IPS-NIHi7 (cell line): ENCODE data around the gene PIANP.
"Not testable (repeated sequence)": the region's sequence is repeated elsewhere in the genome, so short reads cannot be mapped to it uniquely, and the experiment has no call there.

Experiments used
- DNase-seq: peaks from one replicate; pipeline ENCODE4 v3.0.0; 2012; ENCODE audit warnings: mixed read lengths; ENCODE audit errors: extremely low spot score

PIANP gene

GRCh38 chr12:6708351-6708750 lies 7.7 kb upstream of the PIANP start:
- not testable (repeated sequence) for DNase-seq

DNA sequence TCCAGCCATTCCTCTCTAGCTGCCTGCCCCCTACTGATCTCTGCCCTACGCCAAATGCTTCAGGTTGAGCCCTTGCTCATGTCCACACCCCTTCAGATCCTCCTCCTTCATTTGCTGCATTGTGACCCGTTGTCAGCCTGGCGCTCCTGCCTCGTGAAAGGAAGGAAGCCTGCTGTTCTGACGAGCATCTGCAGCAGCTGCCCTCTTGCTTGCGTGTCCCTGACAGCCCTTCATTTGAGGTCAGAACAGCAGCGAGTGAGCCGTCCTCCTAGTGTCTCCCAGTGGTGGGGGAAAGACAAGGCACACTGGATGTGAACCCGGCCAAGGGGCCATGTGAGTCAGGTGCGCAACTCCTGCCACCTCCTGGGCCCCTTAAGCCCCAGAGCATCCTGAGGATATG lies 3.0 kb upstream of the PIANP start:
- peak; percentile 57 for DNase-seq

- DNase-seq, result no peak
These were observed 608 bp upstream of the PIANP start for GRCh38 chr12:6701078-6701768.

DNA sequence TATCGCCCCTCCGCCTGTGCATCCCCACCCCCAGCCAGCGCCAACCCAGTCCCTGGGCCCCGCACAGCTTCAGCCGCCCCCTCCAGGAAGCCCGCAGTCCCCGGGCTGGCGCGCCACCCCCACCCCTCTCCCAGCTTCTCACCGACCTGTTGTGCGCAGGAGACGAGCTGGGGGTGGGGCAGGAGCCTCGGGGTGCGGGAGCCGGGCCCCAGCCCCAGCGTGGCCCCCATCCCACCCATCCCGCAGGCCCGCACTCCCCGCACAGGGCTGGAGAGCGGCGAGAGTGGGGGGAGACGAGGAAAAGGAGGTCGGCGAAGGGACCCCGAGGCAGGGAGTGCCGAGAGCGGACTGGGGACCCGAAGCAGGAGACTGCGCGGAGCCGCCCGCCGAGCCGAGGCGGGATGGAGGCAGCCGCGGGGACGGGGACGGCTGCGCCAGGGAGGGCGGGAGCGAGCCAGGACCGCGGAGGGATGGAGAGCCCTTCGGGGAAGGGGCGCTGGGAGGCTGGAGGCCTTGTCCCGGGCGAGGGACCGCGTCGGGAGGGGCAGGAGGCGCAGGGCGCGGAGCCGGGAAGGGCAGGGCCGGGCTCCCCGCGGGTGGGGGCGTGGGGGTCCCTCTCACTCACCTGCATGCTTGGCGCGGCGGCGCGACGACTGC lies 498 bp downstream of the PIANP start:
- DNase-seq, result peak; percentile 65

DNA sequence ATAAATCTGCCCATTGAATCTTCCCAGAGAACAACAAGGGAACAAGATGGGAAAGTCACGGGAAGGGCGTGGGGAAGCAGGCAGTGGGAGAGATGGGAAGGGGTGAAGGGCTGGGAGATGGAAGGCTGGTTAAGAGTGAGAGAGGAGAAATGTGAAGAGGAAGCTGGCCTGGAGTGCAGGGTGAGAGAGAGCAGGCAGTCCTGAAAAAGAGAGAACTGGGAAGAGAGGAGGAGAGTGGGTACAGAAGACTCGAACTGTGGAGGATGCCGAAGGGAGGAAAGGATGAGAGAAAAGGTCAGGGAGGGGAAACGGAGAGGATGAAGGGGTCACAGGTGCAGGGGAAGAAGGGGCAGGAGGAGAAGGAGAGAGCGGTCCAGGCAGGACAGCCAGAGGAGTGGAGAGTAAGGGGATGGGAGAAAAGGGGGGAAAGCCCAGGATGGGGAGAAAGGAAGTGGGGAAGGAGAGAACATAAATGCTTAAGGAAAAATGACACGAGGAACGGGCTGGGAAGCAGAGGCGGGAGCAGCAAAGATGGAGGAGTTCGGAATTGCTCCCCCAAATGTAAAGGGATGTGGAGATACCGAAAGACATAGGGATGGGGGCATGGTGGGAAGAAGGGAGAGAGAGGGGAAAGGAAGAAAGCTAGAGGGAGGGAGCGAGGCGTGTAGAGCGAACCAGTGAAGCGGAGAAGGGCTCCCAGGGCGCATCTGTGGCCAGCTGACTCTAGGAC lies 1.2 kb downstream of the PIANP start:
- DNase-seq, result no peak

DNA sequence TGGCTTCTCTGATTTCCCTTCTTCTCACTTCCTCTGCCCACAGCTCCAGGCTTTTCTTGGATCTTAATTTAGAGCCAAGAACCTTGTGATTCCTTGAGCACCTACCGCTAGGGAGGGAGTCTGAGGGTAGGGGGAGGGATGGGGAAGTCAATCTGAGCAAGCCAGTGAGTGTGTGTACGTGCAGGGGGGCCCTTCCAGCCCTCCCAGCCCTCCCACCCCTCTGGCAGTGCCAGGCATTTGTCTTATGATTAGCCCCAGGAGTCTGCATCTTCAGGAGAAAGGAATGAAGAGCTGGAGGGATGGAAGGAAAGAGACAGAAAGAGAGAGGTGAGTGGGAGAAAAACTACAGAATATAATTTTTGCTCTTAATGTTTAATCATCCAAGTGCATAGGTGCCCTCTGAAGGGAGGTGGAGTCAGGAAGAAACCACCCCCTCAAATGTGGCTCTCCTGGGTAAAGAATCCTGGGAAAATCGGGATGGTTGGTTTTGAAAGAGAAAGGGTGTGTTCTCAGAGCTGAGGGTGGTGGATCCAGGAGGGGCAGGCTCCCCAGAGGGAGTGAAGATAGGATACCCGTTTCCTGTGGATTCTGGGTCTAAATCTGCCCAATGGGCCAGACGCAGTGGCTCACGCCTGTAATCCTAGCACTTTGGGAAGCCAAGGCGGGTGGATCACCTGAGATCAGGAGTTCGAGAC lies 2.1 kb downstream of the PIANP start:
- no peak for DNase-seq

GRCh38 chr12:6697584-6698351 lies 2.8 kb downstream of the PIANP start:
- peak; percentile 82 for DNase-seq

GRCh38 chr12:6696690-6697583 lies 3.7 kb downstream of the PIANP start:
- DNase-seq, result no peak

GRCh38 chr12:6695313-6696045 lies 5.1 kb downstream of the PIANP start:
- no peak for DNase-seq

- DNase-seq, result no peak
These were observed 5.9 kb downstream of the PIANP start for GRCh38 chr12:6694701-6695100.

DNA sequence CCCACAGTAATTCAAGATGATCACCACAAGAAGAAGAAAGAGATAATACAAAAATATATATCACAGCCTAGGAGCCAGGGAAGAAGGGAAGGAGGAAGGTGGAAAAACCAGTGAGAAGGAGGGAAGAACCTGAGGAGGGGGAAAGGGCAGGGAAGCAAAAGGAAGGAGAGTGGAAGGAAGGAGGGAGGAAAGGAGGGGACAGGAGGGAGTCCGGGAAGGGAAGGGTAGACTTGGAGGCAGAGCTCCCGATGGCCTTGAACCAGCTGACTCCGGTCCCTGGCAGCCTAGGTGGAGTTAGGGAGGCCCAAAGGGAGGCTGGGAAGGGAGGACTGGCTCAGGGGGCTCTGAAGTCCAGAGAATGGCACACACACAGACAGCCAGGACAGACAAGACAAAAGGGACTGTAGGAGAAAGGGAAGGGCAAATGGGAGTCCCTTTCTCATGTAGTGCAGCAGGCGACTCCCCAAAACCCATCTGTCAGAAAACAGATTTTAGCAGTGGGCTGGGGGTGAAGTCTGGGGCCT lies 6.7 kb downstream of the PIANP start:
- DNase-seq, result no peak

DNA sequence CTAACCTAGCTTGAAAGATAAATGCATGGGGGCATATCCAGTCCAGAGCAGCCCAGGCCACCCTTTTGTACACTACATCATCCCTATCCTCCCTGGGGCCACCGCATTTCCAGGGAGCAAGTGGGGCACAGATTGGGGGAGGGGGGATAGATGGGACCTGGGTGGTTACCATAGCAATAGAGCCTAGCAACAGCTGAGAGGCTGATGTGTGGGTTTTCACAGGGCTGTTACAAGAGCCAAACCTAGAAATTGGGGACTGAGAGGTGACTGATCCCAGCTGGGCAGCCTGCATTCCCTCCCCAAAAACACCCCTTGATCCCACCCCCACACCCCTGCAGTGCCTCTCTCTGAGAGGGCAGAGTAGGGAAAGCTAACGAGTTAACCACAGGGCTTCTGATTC lies 7.7 kb downstream of the PIANP start:
- no peak for DNase-seq

- no peak for DNase-seq
These were observed 9.1 kb downstream of the PIANP start for GRCh38 chr12:6691473-6691872.

- DNase-seq, result peak; percentile 97
These were observed 11.4 kb downstream of the PIANP start, which contains the start of gene ZNF384 for GRCh38 chr12:6688999-6689882. Gene ZNF384, minus strand, starts transcription at chr12:6689375. Its CDS starts 9,855 bp downstream, at chr12:6679520.

DNA sequence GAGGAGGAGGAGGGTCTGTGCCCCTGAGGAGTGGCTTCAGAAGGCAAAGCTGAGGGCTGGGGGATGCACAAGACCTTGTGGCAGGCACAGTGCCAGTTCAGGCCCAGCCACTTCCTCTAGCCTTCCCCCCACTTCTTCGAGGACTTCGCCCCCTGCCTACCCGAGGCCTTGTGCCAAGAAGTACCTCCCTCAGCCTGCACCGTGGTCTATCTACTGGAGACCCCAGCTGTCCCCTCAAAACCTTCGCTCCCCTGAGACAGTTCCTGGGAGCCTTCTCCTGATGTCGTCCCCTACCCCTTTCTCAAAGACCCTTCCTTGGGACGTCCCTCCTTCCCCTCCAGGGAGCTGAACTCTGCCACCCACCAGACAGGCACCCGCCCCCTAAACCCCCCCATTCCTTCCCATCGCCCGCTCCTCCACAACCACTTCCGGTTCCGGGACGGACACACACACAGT lies 12.0 kb downstream of the PIANP start:
- no peak for DNase-seq

DNA sequence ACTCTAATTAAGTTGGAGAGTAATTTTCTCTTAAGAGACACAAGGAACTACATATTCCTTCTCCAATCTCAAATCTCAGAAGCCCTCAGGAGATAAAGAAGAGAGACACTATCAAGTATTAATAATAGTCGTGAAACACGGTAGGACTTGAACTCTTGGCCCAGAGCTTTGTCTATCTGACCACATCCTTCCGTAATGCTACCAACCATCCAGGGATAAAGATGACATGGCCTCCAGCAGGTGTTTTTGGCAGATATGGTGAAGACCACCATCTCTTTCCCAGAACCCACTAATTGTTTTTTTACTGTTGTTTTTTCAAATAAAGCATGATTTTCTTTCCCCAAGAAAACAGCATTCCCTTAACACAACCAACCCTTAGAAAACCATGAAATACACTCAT lies 14.8 kb downstream of the PIANP start:
- DNase-seq, result no peak

GRCh38 chr12:6684609-6685008 lies 16.0 kb downstream of the PIANP start:
- DNase-seq, result peak; percentile 47

DNA sequence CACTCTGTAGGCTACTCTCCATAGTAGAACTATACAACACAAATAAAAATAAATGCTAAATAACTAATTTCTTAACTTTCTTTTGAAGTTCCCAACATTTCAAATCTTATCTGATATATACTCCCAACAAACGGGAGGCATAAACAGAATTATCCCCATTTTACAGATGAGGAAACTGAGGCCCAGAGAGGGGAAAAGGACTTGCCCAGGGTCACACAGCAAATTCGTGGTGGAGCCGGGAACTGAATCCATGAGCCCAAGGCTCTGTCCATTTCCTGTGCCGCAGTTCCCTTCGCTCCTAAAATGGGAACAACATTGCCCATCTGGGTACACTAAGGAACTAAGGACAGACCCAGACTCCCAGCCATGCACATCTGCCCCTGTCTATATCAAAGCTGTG lies 23.7 kb downstream of the PIANP start:
- DNase-seq, result no peak
